Osteoblast (primary cell): ENCODE data around the gene ME3. TPM values are rescaled to one million over a fixed set of nuclear protein-coding genes. Genes with fewer than 3 reads are reported as not detected.
"Not testable (repeated sequence)": the region's sequence is repeated elsewhere in the genome, so short reads cannot be mapped to it uniquely, and the experiment has no call there.

Experiments used
- DNase-seq: peaks from one replicate; pipeline ENCODE4 v3.0.0; 2011; ENCODE audit warnings: low spot score, mixed read lengths; ENCODE audit not compliant: insufficient read length; ENCODE audit errors: missing footprints
- H2AFZ ChIP-seq: 2 replicates; pipeline ENCODE4 v1.6.0; 2011; ENCODE audit warnings: mild to moderate bottlenecking, low read length
- H3K27ac ChIP-seq: 2 replicates; pipeline ENCODE4 v1.5.1; 2011; ENCODE audit warnings: mild to moderate bottlenecking, low read depth, low read length, moderate library complexity
- H3K27me3 ChIP-seq: 2 replicates; pipeline ENCODE4 v1.6.0; 2012; ENCODE audit warnings: mild to moderate bottlenecking, control low read depth, inconsistent platforms, low read length, moderate library complexity; ENCODE audit not compliant: insufficient read depth
- H3K36me3 ChIP-seq: 2 replicates; pipeline ENCODE4 v1.5.1; 2011; ENCODE audit warnings: mild to moderate bottlenecking, low read length, control low read depth, moderate library complexity; ENCODE audit not compliant: insufficient read depth
- H3K4me1 ChIP-seq: 2 replicates; pipeline ENCODE4 v1.5.1; 2011; ENCODE audit warnings: mild to moderate bottlenecking, low read length, control low read depth, moderate library complexity; ENCODE audit not compliant: insufficient read depth
- H3K4me2 ChIP-seq: 2 replicates; pipeline ENCODE4 v1.6.0; 2011; ENCODE audit warnings: mild to moderate bottlenecking, low read length; ENCODE audit not compliant: insufficient read depth
- H3K4me3 ChIP-seq: fragments of 200-600 bp; sonication (generic); 3 replicates; pipeline ENCODE4 v1.5.1; 2012; ENCODE audit warnings: mild to moderate bottlenecking, low read length, inconsistent platforms; ENCODE audit not compliant: insufficient read depth
- H3K79me2 ChIP-seq: 2 replicates; pipeline ENCODE4 v1.6.0; 2012; ENCODE audit warnings: mild to moderate bottlenecking, low read length, control low read depth, inconsistent platforms; ENCODE audit not compliant: insufficient read depth
- H3K9me3 ChIP-seq: 2 replicates; pipeline ENCODE4 v1.5.1; 2011; ENCODE audit warnings: low read depth, low read length, control low read depth
- H4K20me1 ChIP-seq: 2 replicates; pipeline ENCODE4 v1.6.0; 2012; ENCODE audit warnings: mild to moderate bottlenecking, low read length, control low read depth; ENCODE audit not compliant: insufficient read depth
- CTCF ChIP-seq: IDR thresholded peaks from 2 replicates; pipeline ENCODE4 v1.5.1; 2011; ENCODE audit warnings: mild to moderate bottlenecking, low read depth, low read length, moderate library complexity; ENCODE audit errors: extremely low read depth
- total RNA-seq: library from RNA; depleted of rRNA; stranded (reverse); fragments of >200 nt; gene quantifications from 2 replicates; pipeline ENCODE4 v1.2.3, GENCODE V29; 2012

The ME3 gene
- total RNA-seq, 1 donor: 70.9 TPM

GRCh38 chr11:86418106-86418505, 254.3 kb downstream of the ME3 start:
- H2AFZ ChIP-seq: no peak overlapping the region
- H3K4me3 ChIP-seq: no peak overlapping the region
- H3K27me3 ChIP-seq: no peaks in the 10 kb centered on the region
- H3K9me3 ChIP-seq: no peaks in the 10 kb centered on the region
- no peak overlapping the region for H3K4me2 ChIP-seq
- no peak overlapping the region for H3K27ac ChIP-seq
- peaks cover 5% of the 10 kb centered on the region for H3K4me1 ChIP-seq
- H3K79me2 ChIP-seq: no peaks in the 10 kb centered on the region
- no peaks in the 10 kb centered on the region for H3K36me3 ChIP-seq
- H4K20me1 ChIP-seq: no peaks in the 10 kb centered on the region
- no peak for DNase-seq
- TF ChIP-seq CTCF: no peak

- DNase-seq, H3K27me3 ChIP-seq, H3K4me2 ChIP-seq, H3K27ac ChIP-seq, H3K36me3 ChIP-seq, H3K79me2 ChIP-seq, H3K4me1 ChIP-seq, H3K9me3 ChIP-seq, H3K4me3 ChIP-seq, H4K20me1 ChIP-seq: not testable (repeated sequence)
- H2AFZ ChIP-seq: peak overlapping the region; percentile 31
Observed at GRCh38 chr11:86416951-86417350, 255.5 kb downstream of the ME3 start.

GRCh38 chr11:86416494-86416893, 255.9 kb downstream of the ME3 start:
- no peaks in the 10 kb centered on the region for H3K36me3 ChIP-seq
- no peak for TF ChIP-seq CTCF
- no peaks in the 10 kb centered on the region for H3K79me2 ChIP-seq
- no peak for DNase-seq
- peak overlapping the region; percentile 31 for H2AFZ ChIP-seq
- no peaks in the 10 kb centered on the region for H4K20me1 ChIP-seq
- H3K4me1 ChIP-seq: peaks cover 5% of the 10 kb centered on the region
- no peaks in the 10 kb centered on the region for H3K27me3 ChIP-seq
- no peak overlapping the region for H3K27ac ChIP-seq
- no peak overlapping the region for H3K4me2 ChIP-seq
- no peak overlapping the region for H3K4me3 ChIP-seq
- no peaks in the 10 kb centered on the region for H3K9me3 ChIP-seq

- Histone ChIP-seq H3K27ac (no peak overlapping the region), H3K4me3 (no peak overlapping the region), H2AFZ (no peak overlapping the region), H4K20me1 (no peaks in the 10 kb centered on the region), H3K36me3 (no peaks in the 10 kb centered on the region), H3K9me3 (no peaks in the 10 kb centered on the region), H3K4me2 (no peak overlapping the region), H3K79me2 (no peaks in the 10 kb centered on the region), H3K4me1 (peaks cover 5% of the 10 kb centered on the region), H3K27me3 (no peaks in the 10 kb centered on the region)
- DNase-seq: no peak
- TF ChIP-seq CTCF: no peak
Observed at GRCh38 chr11:86415026-86415425, 257.4 kb downstream of the ME3 start.
